Measurements from ENCODE around the gene DBF4B. TPM values are rescaled to one million over a fixed set of nuclear protein-coding genes. Genes with fewer than 3 reads are reported as not detected.

Gene DBF4B
- total and polyA plus RNA-seq, 2 of the 13 experiments (the other 11 are each of a cell fraction or from before 2014, with no cell fraction given) = 11.7 to 13.2 TPM

DNA sequence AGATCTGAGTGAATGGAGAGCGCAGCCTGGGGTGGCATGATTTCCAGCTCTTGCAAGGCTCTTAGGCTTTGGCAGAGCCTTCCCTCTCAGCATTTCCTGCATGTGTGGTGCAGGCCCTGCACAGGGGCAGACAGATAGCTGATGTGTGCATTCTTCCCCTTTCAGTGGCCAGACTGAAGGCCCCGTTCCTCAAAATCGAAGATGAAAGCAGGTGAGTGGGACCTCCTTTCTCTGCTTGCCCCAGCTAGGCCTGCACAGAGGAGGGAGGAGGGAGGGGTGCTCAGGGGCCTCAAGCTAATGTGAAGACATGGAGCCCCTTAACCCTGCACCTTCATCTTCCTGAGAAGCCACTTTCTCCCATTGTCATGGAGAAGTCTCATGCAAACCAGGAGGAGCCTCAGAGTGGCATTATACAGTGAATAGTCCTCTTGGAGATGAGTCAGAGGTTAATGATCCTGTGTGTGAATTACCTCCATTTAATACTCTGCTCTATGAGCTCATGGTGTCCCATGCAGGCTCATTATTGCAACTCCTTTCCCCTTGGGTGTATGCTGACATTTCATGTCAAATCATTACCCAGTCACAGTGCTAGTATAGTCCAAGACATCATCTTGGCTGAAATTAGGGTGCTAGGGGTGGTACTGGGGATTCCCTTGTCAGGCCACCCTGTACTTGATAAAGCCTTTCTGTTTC is 29.9 kb downstream of the DBF4B start:
- TF ChIP-seq ZNF839 (CRISPR knock-in tag; IDR thresholded peaks at IDR 0.05; ENCODE audit: borderline replicate concordance) = no peak
- no peak for TF ChIP-seq NFYB (CRISPR knock-in tag; IDR thresholded peaks at IDR 0.05)
- no peaks in the 10 kb centered on the region for H3K79me2 ChIP-seq (ENCODE audit: insufficient read depth, low read length)
- ChIA-PET POLR2A (interaction anchor here (1.6 kb wide), 1 partner anchor 50 kb away, joined by 3 read pairs; no protein-coding TSS in a partner anchor), CTCF (ENCODE audit: low intra/inter-chr PET ratio, low total read pairs) (no interaction called here)
- in situ Hi-C loops (cut with HindIII; ENCODE audit: extremely low pct_ligation_motif_present, low pct_unique_long_range_greater_than_20kb) (no loop called here), intact Hi-C loops (cut with micrococcal nuclease; ENCODE audit: unreplicated experiment) (no loop called here)
- WGBS (ENCODE audit: low lambda C conversion rate) = 80% methylated on average over 3 of the region's 3 CpGs
- no peaks in the 10 kb centered on the region for H3K9me3 ChIP-seq (ENCODE audit: low read length)
- H3K4me1 ChIP-seq (ENCODE audit: insufficient read depth, low read length) = no peaks in the 10 kb centered on the region
- H3K36me3 ChIP-seq (replicated peaks in 1 of 2; ENCODE audit: control insufficient read depth in 1 of 2, insufficient read depth in 2 of 2, low read length in 2 of 2) = peaks cover 20 to 48% of the 10 kb centered on the region in 2 experiments
- H4K20me1 ChIP-seq (ENCODE audit: insufficient read depth, low read length) = no peaks in the 10 kb centered on the region
- ATAC-seq = no peak
- no peak for FAIRE-seq
- no TSS peak for BruUV-seq (replicated peaks)
- DNase-seq (ENCODE audit: low spot score) = no peak
- no peak overlapping the region for H3K4me2 ChIP-seq (ENCODE audit: low read depth, low read length)
- H3K27ac ChIP-seq (ENCODE audit: extremely low read length, insufficient read depth, low read length) = no peak overlapping the region
- no peak overlapping the region for H3K9ac ChIP-seq (ENCODE audit: insufficient read depth, low read depth, low read length)
- no peak overlapping the region for H2AFZ ChIP-seq (ENCODE audit: low read length)
- no peak overlapping the region for H3K4me3 ChIP-seq (replicated peaks in 1 of 3; ENCODE audit: insufficient read depth in 1 of 3, low read depth in 2 of 3, low read length in 3 of 3)
- H3K27me3 ChIP-seq (ENCODE audit: control insufficient read depth in 1 of 2, insufficient read depth in 2 of 2, low read length in 2 of 2) = no peaks in the 10 kb centered on the region

DNA sequence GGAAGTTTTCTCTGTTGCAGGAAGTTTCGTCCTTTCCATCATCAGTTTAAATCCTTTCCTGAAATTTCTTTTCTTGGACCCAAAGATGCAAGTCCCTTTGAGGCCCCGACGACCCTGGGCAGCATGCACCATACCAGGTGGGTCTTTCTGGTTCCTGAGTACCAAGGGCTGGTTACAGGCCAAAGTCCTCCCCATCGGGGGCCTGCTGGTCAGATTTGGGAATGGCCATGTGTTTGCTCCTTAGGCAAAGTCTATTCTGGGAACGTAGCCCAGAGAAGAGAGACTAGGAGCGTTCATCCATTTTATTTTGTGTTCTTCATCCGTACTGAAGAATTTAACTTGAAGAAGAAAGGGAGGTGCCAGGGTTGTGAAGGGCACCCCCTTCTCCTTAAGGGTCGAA is 32.9 kb downstream of the DBF4B start:
- intact Hi-C loops (cut with micrococcal nuclease; ENCODE audit: unreplicated experiment) = no loop called here
- Histone ChIP-seq H3K27ac (ENCODE audit: extremely low read length, insufficient read depth, low read length) (no peak overlapping the region), H4K20me1 (ENCODE audit: insufficient read depth, low read length) (no peaks in the 10 kb centered on the region), H3K4me1 (ENCODE audit: insufficient read depth, low read length) (no peaks in the 10 kb centered on the region), H3K9ac (ENCODE audit: insufficient read depth, low read depth, low read length) (no peak overlapping the region), H3K9me3 (ENCODE audit: low read length) (no peaks in the 10 kb centered on the region), H3K79me2 (ENCODE audit: insufficient read depth, low read length) (no peaks in the 10 kb centered on the region), H3K4me3 (replicated peaks in 1 of 3; ENCODE audit: insufficient read depth in 1 of 3, low read depth in 2 of 3, low read length in 3 of 3) (no peak overlapping the region), H3K27me3 (ENCODE audit: control insufficient read depth in 1 of 2, insufficient read depth in 2 of 2, low read length in 2 of 2) (no peaks in the 10 kb centered on the region), H3K4me2 (ENCODE audit: low read depth, low read length) (no peak overlapping the region), H3K36me3 (replicated peaks in 1 of 2; ENCODE audit: control insufficient read depth in 1 of 2, insufficient read depth in 2 of 2, low read length in 2 of 2) (peaks cover 18 to 37% of the 10 kb centered on the region in 2 experiments), H2AFZ (ENCODE audit: low read length) (no peak overlapping the region)
- in situ Hi-C loops (cut with HindIII; ENCODE audit: extremely low pct_ligation_motif_present, low pct_unique_long_range_greater_than_20kb) = no loop called here
- no peak for TF ChIP-seq ZNF557 (CRISPR knock-in tag; IDR thresholded peaks at IDR 0.05)
- TF ChIP-seq, protein P1, sequence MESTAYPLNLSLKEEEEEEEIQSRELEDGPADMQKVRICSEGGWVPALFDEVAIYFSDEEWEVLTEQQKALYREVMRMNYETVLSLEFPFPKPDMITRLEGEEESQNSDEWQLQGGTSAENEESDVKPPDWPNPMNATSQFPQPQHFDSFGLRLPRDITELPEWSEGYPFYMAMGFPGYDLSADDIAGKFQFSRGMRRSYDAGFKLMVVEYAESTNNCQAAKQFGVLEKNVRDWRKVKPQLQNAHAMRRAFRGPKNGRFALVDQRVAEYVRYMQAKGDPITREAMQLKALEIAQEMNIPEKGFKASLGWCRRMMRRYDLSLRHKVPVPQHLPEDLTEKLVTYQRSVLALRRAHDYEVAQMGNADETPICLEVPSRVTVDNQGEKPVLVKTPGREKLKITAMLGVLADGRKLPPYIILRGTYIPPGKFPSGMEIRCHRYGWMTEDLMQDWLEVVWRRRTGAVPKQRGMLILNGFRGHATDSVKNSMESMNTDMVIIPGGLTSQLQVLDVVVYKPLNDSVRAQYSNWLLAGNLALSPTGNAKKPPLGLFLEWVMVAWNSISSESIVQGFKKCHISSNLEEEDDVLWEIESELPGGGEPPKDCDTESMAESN (CRISPR knock-in tag; conservative IDR thresholded peaks at IDR 0.05) = no peak
- TF ChIP-seq, protein P2, sequence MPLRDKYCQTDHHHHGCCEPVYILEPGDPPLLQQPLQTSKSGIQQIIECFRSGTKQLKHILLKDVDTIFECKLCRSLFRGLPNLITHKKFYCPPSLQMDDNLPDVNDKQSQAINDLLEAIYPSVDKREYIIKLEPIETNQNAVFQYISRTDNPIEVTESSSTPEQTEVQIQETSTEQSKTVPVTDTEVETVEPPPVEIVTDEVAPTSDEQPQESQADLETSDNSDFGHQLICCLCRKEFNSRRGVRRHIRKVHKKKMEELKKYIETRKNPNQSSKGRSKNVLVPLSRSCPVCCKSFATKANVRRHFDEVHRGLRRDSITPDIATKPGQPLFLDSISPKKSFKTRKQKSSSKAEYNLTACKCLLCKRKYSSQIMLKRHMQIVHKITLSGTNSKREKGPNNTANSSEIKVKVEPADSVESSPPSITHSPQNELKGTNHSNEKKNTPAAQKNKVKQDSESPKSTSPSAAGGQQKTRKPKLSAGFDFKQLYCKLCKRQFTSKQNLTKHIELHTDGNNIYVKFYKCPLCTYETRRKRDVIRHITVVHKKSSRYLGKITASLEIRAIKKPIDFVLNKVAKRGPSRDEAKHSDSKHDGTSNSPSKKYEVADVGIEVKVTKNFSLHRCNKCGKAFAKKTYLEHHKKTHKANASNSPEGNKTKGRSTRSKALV (CRISPR knock-in tag; IDR thresholded peaks at IDR 0.05) = no peak
- TF ChIP-seq ZNF790 (CRISPR knock-in tag; IDR thresholded peaks at IDR 0.05; ENCODE audit: borderline replicate concordance) = no peak
- TF ChIP-seq RFXANK (CRISPR knock-in tag; IDR thresholded peaks at IDR 0.05) = no peak
- no peak for TF ChIP-seq HOXA9 (CRISPR knock-in tag; IDR thresholded peaks at IDR 0.05; ENCODE audit: borderline replicate concordance)
- TF ChIP-seq KLF16 (CRISPR knock-in tag; IDR thresholded peaks at IDR 0.05) = no peak
- WGBS (ENCODE audit: low lambda C conversion rate) = 93% methylated on average over 8 of the region's 8 CpGs
- FAIRE-seq (no peak), DNase-seq (ENCODE audit: low spot score) (no peak), ATAC-seq (no peak)
- POLR2A ChIA-PET = no interaction called here
- CTCF ChIA-PET (ENCODE audit: low intra/inter-chr PET ratio, low total read pairs) = no interaction called here
- no TSS peak for BruUV-seq (replicated peaks)

Data from HepG2 (cell line).